Measurements from ENCODE around the gene HMCN2.
"Not testable (repeated sequence)": the region's sequence is repeated elsewhere in the genome, so short reads cannot be mapped to it uniquely, and the experiment has no call there.

The HMCN2 gene

DNA sequence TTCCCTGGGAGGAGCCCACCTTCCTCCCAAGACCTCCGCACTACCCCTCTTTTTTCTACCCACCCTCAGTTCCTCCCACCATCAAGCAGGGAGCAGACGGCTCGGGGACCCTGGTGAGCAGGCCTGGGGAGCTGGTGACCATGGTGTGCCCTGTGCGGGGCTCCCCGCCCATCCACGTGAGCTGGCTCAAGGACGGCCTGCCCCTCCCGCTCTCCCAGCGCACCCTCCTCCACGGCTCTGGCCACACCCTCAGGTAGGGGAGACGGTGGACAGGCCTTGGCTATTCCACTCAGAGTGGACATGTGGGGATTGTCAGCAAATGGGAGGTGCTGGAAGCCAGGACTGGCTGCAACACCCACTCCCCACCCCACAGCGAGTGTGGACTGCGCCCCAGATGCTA is 126.3 kb downstream of the HMCN2 start:
- DNase-seq (ENCODE audit: low read depth): no peak

DNA sequence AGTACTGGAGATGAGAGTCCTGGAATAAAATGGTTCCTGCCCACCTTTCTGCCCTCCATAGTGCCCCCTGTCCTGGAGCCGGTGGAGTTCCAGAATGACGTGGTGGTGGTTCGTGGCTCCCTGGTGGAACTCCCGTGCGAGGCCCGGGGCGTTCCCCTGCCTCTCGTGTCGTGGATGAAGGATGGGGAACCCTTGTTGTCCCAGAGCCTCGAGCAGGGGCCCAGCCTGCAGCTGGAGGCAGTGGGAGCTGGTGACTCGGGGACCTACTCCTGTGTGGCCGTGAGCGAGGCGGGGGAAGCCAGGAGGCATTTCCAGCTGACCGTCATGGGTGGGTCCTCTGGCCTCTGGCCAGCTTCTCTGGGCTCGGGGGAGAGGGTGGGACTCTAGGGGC is 128.1 kb downstream of the HMCN2 start:
- DNase-seq (ENCODE audit: low read depth): no peak

DNA sequence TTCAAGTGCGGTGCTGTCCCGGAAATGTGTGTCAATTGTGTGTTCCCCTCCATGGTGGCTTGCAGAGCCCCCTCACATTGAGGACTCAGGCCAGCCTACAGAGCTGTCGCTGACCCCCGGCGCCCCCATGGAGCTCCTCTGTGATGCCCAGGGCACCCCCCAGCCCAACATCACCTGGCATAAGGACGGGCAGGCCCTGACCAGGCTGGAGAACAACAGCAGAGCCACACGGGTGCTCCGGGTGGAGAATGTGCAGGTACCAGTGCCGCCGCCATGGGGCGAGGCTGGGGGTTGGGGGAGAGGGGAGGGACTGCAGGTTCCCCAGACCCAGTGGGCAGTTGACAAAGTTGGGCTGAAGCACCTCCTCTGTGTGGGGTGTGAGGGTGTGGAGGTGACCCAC is 128.8 kb downstream of the HMCN2 start:
- DNase-seq (ENCODE audit: low read depth): no peak

DNA sequence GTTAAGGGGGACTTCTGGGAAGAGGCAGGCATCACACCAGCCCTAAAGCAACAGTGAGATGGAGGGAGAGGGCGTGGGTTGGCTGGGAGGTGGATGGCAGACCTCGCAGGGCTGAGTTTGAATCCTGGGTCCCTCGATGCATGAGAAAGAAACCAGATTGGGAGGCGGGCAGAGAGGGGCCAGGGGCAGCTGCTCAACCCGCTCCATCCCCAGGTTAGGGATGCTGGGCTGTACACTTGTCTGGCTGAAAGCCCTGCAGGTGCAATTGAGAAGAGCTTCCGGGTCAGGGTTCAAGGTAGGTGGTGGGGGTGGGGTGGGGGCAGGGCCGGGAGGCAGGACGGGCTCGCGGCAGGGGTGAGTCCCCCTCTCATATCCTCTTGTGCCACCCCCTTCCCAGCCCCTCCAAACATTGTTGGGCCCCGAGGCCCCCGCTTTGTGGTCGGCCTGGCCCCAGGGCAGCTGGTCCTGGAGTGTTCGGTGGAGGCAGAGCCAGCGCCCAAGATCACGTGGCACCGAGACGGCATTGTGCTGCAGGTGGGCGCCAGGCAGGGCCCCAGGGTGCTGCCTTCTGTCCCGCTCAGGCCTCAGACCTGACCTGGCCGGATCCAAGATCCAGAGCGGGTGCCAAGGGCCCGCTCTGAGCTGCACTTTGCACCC is 129.4 kb downstream of the HMCN2 start:
- DNase-seq (ENCODE audit: low read depth): no peak

DNA sequence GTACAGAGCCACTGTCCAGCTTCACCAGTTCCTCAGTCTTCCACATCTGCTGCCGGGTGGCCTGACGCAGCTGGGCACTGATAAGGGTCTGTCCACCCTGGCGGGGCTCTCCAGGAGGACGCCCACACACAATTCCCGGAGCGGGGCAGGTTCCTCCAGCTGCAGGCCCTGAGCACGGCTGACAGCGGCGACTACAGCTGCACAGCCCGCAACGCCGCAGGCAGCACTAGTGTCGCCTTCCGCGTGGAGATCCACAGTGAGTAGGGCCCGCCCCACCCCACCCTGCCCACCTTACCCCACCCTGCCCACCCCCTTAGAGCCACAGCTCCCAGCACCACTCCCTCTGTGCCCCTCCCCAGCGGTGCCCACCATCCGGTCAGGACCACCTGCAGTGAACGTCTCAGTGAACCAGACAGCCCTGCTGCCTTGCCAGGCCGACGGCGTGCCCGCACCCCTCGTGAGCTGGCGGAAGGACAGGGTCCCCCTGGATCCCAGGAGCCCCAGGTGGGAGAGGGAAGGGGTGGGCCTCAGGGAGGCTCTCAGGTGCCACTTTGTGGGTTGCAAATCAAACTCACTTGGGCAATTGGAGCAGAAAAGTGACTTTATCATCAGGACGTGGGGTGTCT is 130.4 kb downstream of the HMCN2 start:
- no peak for DNase-seq (ENCODE audit: low read depth)

DNA sequence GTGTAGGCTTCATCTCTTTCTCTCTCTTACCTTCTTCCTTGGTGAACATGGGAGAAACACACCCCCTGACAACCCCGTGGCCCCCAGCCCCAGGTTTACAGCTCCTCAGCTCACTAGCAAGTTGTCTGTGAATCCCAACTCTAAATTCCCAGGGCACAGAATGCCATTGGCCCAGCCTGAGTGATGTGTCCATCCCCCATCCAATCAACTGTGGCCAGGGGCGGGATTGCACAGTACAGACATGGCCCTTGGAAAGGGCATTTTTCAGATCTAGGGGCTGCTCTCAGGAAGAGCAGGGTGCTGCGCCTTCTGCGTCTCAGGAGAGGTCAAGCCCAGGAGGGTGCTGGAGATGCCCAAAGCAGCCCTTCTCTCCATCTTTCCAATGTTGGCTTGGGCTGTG is 131.0 kb downstream of the HMCN2 start:
- no peak for DNase-seq (ENCODE audit: low read depth)

DNA sequence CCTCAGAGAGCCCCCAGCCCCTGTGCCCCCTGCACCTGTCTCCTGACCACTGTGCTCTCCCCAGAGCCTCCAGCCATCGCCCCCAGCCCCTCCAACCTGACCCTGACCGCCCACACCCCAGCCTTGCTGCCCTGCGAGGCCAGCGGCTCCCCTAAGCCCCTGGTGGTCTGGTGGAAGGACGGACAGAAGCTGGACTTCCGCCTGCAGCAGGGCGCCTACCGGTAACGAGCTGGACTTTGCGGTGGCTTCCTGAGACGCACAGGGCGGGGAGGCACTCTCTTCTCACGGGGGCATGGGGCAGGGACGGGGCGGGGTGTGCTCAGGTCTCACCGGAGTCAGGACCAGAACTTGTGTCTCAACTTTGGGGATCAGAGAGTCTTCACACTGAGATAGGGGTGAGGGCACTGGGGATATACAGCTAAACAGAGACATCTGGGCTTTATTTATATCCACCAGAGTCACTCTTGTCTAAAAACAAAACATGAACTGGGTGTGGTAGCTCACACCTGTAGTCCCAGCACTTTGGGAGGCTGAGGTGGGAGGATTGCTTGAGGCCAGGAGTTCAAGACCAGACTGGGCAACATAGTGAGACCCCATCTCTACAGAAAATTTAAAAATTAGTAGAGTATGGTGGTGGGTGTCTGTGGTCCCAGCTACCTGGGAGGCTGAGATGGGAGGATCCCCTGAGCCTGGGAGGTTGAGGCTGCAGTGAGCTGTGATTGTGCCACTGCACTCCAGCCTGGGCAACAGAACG is 133.1 kb downstream of the HMCN2 start:
- DNase-seq (ENCODE audit: low read depth): no peak

DNA sequence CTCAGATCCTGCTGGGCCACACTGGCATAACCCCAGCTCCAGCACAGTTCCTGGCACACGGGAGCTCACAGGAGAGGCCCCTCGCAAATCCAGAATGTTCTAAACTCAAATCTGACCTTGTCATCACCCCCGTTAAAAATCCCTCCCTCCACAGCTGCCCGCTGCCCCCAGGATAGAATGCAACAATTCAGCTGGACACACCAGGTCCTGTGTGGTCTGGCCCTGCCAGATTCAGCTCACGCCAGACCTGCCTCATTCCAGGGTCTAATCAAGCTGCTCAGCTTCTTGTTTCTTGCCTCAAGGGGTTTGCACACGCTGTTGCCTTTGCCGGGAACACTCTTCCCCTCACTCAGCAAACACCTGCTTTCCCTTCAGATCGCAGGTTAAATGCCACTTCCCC is 134.2 kb downstream of the HMCN2 start:
- no peak for DNase-seq (ENCODE audit: low read depth)

DNA sequence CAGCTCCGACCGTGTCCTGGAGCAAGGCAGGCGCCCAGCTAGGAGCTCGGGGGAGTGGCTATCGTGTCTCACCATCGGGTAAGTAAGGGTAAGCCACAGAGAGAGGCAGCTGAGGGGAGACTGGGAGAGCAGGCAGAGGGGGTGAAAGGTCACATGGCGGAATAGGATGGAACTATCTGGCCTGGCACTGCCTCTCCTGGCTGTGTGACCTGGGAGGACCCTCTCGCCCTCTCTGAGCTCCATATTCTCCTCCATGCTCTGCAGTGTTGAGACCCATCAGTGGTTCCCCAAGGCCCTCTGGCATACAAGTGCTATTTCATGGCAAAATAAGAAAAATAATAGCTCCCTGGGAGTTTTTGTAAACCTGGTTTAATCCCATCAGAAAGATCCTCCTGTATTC is 135.3 kb downstream of the HMCN2 start:
- DNase-seq (ENCODE audit: low read depth): no peak

DNA sequence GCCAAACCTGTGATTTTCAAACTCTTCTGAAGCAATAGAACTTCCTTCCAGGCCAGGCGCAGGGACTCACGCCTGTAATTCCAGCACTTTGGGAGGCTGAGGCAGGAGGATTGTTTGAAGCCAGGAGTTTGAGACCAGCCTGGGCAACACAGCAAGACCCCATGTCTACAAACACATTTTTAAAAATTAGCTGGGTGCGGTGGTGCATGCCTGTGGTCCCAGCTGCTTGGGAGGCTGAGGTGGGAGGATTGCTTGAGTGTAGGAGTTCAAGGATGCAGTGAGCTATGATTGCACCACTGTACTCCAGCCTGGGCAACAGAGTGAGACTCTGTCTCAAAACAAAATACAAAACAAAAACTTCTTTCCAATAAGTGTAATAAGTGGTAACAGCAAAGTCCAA is 136.2 kb downstream of the HMCN2 start:
- not testable (repeated sequence) for DNase-seq (ENCODE audit: low read depth)

DNA sequence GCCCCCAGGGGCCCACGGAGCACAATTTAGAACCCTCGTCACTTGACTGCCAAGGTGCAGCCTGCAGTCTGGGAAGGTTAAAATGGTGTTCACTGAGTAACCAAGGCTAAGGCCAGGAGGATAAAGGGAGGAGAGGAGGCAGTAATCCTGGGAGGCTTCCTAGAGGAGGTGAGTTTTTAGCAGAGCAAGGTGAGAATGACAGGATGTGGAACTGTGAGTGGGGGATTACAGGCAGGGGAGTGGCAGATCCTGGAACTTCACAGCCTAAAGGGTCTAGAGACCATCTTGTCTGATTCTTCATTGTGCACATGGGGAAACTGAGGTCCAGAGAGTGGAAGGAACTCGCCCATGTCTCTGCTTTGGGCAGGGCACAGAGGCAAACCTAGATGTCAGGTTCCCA is 136.7 kb downstream of the HMCN2 start:
- no peak for DNase-seq (ENCODE audit: low read depth)

DNA sequence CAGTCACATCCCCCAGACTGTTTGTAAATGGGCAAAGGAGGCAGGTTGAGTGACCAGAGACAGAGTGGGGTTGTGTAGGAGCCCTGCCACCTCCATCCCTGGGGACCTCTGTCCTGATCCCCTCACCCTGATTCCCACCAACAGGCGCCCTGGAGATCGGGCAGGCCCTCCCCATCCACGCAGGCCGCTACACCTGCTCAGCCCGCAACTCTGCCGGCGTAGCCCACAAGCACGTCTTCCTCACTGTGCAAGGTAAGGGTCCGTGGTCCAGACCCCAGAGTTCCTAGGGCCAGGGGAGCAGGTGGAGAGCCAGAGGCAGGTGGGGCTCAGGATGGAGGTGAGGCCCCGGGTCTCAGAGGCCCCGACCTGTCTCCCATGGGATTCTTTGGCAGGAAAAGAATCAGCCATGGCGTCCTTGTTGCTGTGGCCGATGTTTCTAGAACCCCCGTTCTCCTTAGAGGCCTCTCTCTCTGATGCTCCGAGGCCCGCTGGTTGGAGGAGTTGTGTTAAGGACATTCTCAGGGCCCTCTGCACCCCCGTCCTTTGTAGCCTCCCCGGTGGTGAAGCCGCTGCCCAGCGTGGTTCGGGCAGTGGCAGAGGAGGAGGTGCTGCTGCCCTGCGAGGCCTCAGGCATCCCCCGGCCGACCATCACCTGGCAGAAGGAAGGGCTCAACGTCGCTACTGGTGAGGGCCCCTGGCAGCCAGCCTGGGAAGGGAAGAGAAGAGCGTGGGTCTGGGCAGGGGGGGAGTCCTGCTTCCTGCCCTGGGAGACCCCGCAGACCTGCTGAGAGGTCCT is 137.3 kb downstream of the HMCN2 start:
- DNase-seq (ENCODE audit: low read depth): no peak

DNA sequence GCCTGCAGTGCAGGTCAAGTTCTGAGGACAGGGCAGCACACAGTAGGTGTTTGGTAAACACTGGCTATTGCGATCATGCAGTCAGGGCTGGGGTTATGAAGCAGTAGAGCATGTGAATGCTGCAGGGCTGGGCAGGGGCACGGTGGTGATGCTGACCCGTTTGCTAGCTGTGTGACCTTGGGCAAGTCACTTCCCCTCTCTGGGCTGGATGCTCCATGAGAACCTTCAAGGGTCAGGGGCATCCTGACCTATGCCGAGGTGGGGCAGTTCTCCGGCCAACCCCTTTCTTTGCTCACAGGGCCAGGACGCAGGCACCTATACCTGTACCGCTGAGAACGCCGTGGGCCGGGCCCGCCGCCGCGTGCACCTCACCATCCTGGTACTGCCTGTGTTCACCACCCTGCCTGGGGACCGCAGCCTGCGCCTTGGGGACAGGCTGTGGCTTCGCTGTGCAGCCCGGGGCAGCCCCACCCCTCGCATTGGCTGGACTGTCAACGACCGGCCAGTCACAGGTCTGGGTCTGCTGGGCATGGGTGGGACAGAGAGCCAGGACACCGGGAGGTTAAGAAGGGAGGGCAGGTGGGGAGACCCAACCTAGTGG is 140.2 kb downstream of the HMCN2 start:
- DNase-seq (ENCODE audit: low read depth): no peak

DNA sequence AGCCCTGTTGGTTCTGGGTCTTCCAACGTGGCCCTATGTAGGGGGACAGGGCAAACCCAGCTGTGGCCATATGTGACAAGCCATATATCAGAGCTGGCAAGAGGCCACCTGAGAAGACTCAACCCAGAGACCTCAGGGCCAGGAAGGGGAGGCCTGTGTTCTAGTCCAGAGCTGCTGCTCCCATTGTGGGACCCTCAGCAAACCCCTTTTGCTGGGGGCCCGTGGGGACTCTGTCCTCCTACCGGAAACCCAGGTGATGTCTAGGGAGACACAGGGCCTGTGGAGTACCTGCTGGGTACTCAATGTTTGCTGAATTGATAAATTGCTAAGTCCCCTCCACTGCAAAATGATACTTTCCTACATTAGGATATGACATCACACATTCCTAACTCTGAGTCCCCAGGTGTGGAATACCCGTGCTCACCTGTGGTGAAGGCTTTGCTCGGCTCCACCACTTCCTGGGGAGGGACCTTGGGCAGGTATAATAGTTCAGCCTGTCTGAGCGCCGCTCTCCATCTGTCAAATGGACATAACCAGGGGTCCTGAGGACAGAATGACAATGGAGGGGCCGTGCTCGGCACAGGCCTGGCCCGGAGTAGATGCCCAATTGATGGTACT is 140.8 kb downstream of the HMCN2 start:
- DNase-seq (ENCODE audit: low read depth): no peak

DNA sequence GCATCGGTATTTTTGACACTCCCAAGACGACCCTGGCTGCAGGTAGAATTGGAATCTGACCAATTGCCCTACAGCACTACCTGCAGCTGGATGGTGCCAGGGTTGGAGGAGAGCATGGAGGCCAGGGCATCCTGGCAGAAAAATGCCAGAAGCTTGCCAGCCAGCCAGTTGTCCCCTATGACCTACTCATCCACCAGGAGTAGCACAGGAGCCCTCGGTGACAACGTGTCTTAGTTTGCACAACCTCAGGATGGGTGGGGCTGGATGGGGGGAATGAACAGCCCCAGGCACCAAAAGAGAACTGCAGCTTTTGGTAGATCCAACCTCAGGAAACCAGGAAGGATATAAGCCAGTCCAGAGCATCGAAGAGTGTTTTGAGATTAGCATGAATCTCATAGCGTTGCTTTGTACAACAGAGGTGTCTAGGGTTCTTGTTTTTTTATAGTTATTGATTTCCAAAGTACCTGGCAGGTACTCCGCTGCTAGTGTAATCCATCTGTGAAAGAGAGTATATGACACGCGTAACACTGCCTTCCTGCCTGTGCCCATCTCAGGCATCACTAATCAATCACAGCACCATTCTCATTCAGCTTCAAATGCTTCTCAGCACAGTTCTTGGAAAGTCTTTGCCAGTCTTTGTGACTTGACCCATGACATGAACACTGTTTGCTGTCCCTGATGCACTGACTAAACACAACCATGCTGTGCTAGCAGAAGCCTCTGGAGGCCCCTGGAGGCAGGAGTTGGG is 142.5 kb downstream of the HMCN2 start:
- no peak for DNase-seq (ENCODE audit: low read depth)

DNA sequence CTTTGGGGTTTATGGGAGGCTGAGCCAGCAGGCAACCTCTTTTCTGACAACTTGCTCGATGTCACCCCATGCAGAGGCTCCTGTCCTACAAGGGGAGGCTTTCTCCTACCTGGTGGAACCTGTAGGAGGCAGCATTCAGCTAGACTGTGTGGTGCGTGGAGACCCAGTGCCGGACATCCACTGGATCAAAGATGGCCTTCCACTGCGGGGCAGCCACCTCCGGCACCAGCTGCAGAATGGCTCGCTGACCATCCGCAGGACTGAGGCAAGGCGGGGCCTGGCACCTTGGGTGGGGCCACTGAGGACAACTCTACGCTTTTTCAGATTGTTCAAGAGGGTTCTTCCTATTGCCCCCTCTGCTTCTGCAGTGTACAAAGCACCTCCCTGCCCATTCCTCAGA is 143.1 kb downstream of the HMCN2 start:
- DNase-seq (ENCODE audit: low read depth): no peak

DNA sequence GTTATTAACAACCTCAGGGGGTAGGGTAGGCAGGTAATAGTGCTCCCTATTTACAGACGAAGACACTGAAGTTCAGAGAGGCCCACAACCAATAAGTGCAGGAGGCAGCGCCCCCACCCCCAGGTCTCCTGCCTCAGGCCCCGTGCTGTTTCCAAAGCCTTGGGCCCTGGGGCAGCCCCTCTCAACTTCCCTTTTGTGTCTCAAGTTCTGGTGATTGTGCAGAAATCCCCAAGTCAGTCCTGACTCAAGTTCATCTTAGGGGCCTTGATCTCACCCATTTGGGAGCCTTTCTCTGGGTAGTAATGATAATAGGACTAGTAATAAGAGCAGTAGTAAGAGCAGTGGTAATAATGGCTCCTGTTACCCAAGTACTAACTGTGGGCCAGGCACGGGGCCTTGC is 143.7 kb downstream of the HMCN2 start:
- no peak for DNase-seq (ENCODE audit: low read depth)

DNA sequence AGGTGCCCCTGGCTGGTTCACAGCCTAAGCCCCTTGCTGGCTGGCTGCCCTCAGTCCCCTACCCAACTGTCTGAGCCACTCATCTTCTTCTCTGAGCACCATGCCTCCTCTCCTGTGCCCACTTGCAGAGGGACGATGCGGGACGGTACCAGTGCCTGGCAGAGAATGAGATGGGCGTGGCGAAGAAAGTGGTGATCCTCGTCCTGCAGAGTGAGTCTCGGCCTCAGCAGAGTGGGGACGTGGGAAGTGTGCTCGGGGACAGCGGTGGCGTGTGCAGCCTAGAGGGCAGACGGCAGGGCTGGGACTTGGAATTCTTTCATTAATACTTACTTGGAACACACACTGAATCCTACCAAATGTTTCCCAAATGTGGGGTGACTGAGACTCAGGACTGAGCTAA is 144.9 kb downstream of the HMCN2 start:
- DNase-seq (ENCODE audit: low read depth): no peak

DNA sequence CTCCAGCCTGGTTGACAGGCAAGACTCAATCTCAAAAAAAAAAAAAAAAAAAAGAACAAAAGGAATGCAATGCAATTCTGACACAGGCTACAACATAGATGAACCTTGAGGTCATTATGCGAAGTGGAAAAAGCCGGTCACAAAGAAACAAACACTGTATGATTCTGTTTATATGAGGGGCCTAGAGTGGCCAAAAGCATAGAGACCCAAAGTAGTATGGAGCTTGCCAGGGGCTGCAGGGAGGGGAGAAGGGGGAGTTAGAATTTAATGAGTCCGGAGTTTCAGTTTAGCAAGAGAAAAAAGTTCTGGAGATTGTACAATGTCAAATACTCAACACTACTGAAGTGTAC is 146.0 kb downstream of the HMCN2 start:
- DNase-seq (ENCODE audit: low read depth): no peak

DNA sequence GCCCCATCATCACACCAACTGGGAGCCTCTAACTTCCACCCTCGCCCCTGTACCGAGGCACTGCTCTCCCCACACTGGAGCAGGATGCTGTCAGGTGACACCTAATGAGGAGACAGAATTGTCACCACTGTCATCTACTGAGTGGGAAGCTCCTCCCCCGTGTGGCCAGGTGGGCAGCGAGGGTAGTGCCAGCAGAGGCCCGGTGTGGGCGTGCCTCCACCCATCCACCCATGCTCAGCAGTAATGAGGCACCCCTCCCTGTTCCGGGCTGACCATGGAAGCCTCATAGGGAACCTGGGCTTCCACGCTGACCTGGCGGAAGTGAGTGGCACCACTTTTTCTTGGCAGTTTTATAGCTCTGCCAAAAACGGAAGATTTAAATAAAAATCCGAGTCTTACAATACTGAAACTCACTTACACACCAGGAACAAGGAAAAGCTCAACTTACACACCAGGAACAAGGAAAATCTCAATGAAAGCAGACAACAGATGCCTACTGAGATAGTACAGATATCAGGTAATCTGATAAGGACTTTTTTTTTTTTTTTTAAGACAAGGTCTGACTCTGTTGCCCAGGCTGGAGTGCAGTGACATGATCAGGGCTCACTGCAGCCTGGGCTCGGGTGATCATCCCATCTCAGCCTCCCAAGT is 148.6 kb downstream of the HMCN2 start:
- no peak for DNase-seq (ENCODE audit: low read depth)
